Measurements from ENCODE around the gene EXD3. TPM values are rescaled to one million over a fixed set of nuclear protein-coding genes. Genes with fewer than 3 reads are reported as not detected.

EXD3 gene
- total and polyA plus RNA-seq, 2 experiments from 2014 or later: 32.3 to 72.1 TPM

- TF ChIP-seq CTCF (IDR thresholded peaks at IDR 0.05; ENCODE audit: low read depth, low read length): no peak
- Histone ChIP-seq H3K27me3 (no peaks in the 10 kb centered on the region), H3K36me3 (no peaks in the 10 kb centered on the region), H3K27ac (no peak overlapping the region), H3K4me1 (ENCODE audit: low read depth) (peaks cover 23% of the 10 kb centered on the region), H3K9me3 (ENCODE audit: low read depth) (no peaks in the 10 kb centered on the region), H3K4me3 (no peak overlapping the region)
- DNase-seq (ENCODE audit: low read depth in 1 of 2, low spot score in 1 of 2): no peak
These were observed 109.5 kb downstream of the EXD3 start for GRCh38 chr9:137313326-137313936.

GRCh38 chr9:137312852-137313325 is 110.1 kb downstream of the EXD3 start:
- no peak overlapping the region for H3K27ac ChIP-seq
- DNase-seq (ENCODE audit: low read depth in 1 of 2, low spot score in 1 of 2): no peak
- TF ChIP-seq CTCF (IDR thresholded peaks at IDR 0.05; ENCODE audit: low read depth, low read length): no peak
- no peaks in the 10 kb centered on the region for H3K27me3 ChIP-seq
- H3K36me3 ChIP-seq: no peaks in the 10 kb centered on the region
- H3K4me3 ChIP-seq: no peak overlapping the region
- H3K9me3 ChIP-seq (ENCODE audit: low read depth): no peaks in the 10 kb centered on the region
- H3K4me1 ChIP-seq (ENCODE audit: low read depth): peaks cover 22% of the 10 kb centered on the region

GRCh38 chr9:137311986-137312851 is 110.7 kb downstream of the EXD3 start:
- no peak for DNase-seq (ENCODE audit: low read depth in 1 of 2, low spot score in 1 of 2)
- no peak overlapping the region for H3K27ac ChIP-seq
- no peaks in the 10 kb centered on the region for H3K9me3 ChIP-seq (ENCODE audit: low read depth)
- no peaks in the 10 kb centered on the region for H3K36me3 ChIP-seq
- H3K4me3 ChIP-seq: no peak overlapping the region
- TF ChIP-seq CTCF (IDR thresholded peaks at IDR 0.05; ENCODE audit: low read depth, low read length): no peak
- H3K27me3 ChIP-seq: no peaks in the 10 kb centered on the region
- H3K4me1 ChIP-seq (ENCODE audit: low read depth): peaks cover 23% of the 10 kb centered on the region

- H3K27ac ChIP-seq: no peak overlapping the region
- H3K4me1 ChIP-seq (ENCODE audit: low read depth): peaks cover 21% of the 10 kb centered on the region
- no peak for TF ChIP-seq CTCF (IDR thresholded peaks at IDR 0.05; ENCODE audit: low read depth, low read length)
- DNase-seq (ENCODE audit: low read depth in 1 of 2, low spot score in 1 of 2): no peak
- H3K36me3 ChIP-seq: no peaks in the 10 kb centered on the region
- H3K9me3 ChIP-seq (ENCODE audit: low read depth): no peaks in the 10 kb centered on the region
- H3K27me3 ChIP-seq: no peaks in the 10 kb centered on the region
- H3K4me3 ChIP-seq: no peak overlapping the region
These were observed 111.6 kb downstream of the EXD3 start for GRCh38 chr9:137311171-137311985.

Data from cardiac muscle cell (in vitro differentiated cells and primary cell).